H9 (cell line): ENCODE measurements around the gene MCRIP1. TPM values are rescaled to one million over a fixed set of nuclear protein-coding genes. Genes with fewer than 3 reads are reported as not detected.

Source experiments
- DNase-seq: peaks from one replicate; pipeline ENCODE4 v3.0.0-alpha.2; 2017
- H2AFZ ChIP-seq: one replicate; pipeline ENCODE4 v1.6.1; 2013; ENCODE audit warnings: mild to moderate bottlenecking, low read length, control low read depth, moderate library complexity
- H2AK5ac ChIP-seq: 2 replicates; pipeline ENCODE4 v1.6.1; 2013; ENCODE audit warnings: low read length, control low read depth, mixed read lengths; ENCODE audit not compliant: insufficient read length
- H2BK120ac ChIP-seq: one replicate; pipeline ENCODE4 v1.6.1; 2013; ENCODE audit warnings: low read depth, mild to moderate bottlenecking, low read length, control low read depth, inconsistent platforms; ENCODE audit not compliant: poor library complexity, severe bottlenecking
- H2BK12ac ChIP-seq: 2 replicates; pipeline ENCODE4 v1.6.1; 2013; ENCODE audit warnings: low read length, control low read depth, mixed read lengths, low read depth; ENCODE audit not compliant: insufficient read length
- H2BK15ac ChIP-seq: 2 replicates; pipeline ENCODE4 v1.6.1; 2013; ENCODE audit warnings: low read depth, low read length, control low read depth
- H2BK20ac ChIP-seq: one replicate; pipeline ENCODE4 v1.6.1; 2013; ENCODE audit warnings: low read depth, mild to moderate bottlenecking, low read length, control low read depth, inconsistent platforms; ENCODE audit not compliant: poor library complexity, severe bottlenecking
- H2BK5ac ChIP-seq: 2 replicates; pipeline ENCODE4 v1.6.1; 2013; ENCODE audit warnings: low read length, control low read depth, mixed read lengths; ENCODE audit not compliant: insufficient read length
- H3K14ac ChIP-seq: 2 replicates; pipeline ENCODE4 v1.6.1; 2013; ENCODE audit warnings: low read length, control low read depth; ENCODE audit not compliant: insufficient read depth
- H3K18ac ChIP-seq: 2 replicates; pipeline ENCODE4 v1.6.1; 2013; ENCODE audit warnings: low read depth, mild to moderate bottlenecking, mixed read lengths, low read length, control low read depth; ENCODE audit not compliant: insufficient read length
- H3K23ac ChIP-seq: 2 replicates; pipeline ENCODE4 v1.6.1; 2013; ENCODE audit warnings: low read length, control low read depth, mixed read lengths, low read depth; ENCODE audit not compliant: insufficient read length
- H3K23me2 ChIP-seq: 2 replicates; pipeline ENCODE4 v1.6.1; 2013; ENCODE audit warnings: low read depth, mild to moderate bottlenecking, mixed read lengths, low read length, control low read depth; ENCODE audit not compliant: insufficient read length, poor library complexity, severe bottlenecking
- H3K27ac ChIP-seq: 2 replicates; pipeline ENCODE4 v1.5.1; 2013; ENCODE audit warnings: low read length, control low read depth, mixed read lengths, low read depth; ENCODE audit not compliant: insufficient read length
- H3K27me3 ChIP-seq: 2 replicates; pipeline ENCODE4 v1.6.1; 2013; ENCODE audit warnings: low read length, control low read depth, inconsistent platforms; ENCODE audit not compliant: insufficient read depth
- H3K4ac ChIP-seq: 2 replicates; pipeline ENCODE4 v1.6.1; 2013; ENCODE audit warnings: low read depth, mild to moderate bottlenecking, control low read depth, inconsistent platforms, low read length, moderate library complexity
- H3K4me1 ChIP-seq: 2 replicates; pipeline ENCODE4 v1.6.1; 2013; ENCODE audit warnings: low read length, control low read depth, inconsistent platforms; ENCODE audit not compliant: insufficient read depth
- H3K4me2 ChIP-seq: 2 replicates; pipeline ENCODE4 v1.6.1; 2013; ENCODE audit warnings: low read length, control low read depth, mixed read lengths; ENCODE audit not compliant: insufficient read length, insufficient read depth
- H3K56ac ChIP-seq: 2 replicates; pipeline ENCODE4 v1.6.1; 2013; ENCODE audit warnings: low read depth, mild to moderate bottlenecking, mixed read lengths, low read length, control low read depth; ENCODE audit not compliant: insufficient read length
- H3K79me1 ChIP-seq: 2 replicates; pipeline ENCODE4 v1.6.1; 2013; ENCODE audit warnings: low read depth, mild to moderate bottlenecking, moderate library complexity, low read length, control low read depth, inconsistent platforms; ENCODE audit not compliant: insufficient read depth, poor library complexity, severe bottlenecking
- H3K79me2 ChIP-seq: 2 replicates; pipeline ENCODE4 v1.6.1; 2013; ENCODE audit warnings: low read length, control low read depth, inconsistent platforms; ENCODE audit not compliant: insufficient read depth
- H3K9ac ChIP-seq: 2 replicates; pipeline ENCODE4 v1.6.1; 2013; ENCODE audit warnings: low read length, control low read depth, mixed read lengths; ENCODE audit not compliant: insufficient read length; ENCODE audit errors: extremely low read depth
- H3K9me3 ChIP-seq: one replicate; pipeline ENCODE4 v1.6.1; 2013; ENCODE audit warnings: low read depth, low read length, inconsistent platforms; ENCODE audit not compliant: control insufficient read depth
- H3T11ph ChIP-seq: one replicate; pipeline ENCODE4 v1.6.1; 2013; ENCODE audit warnings: mild to moderate bottlenecking, low read length, control low read depth, inconsistent platforms
- H4K20me1 ChIP-seq: one replicate; pipeline ENCODE4 v1.6.1; 2013; ENCODE audit not compliant: control insufficient read depth, insufficient read length, insufficient read depth
- H4K5ac ChIP-seq: 2 replicates; pipeline ENCODE4 v1.6.1; 2013; ENCODE audit warnings: low read depth, mild to moderate bottlenecking, mixed read lengths, low read length, control low read depth; ENCODE audit not compliant: insufficient read length
- H4K8ac ChIP-seq: replicated peaks from 2 replicates; pipeline ENCODE4 v1.6.1; 2013; ENCODE audit warnings: low read length, control low read depth, mixed read lengths, low read depth; ENCODE audit not compliant: insufficient read length
- H4K91ac ChIP-seq: 2 replicates; pipeline ENCODE4 v1.6.1; 2013; ENCODE audit warnings: low read depth, mild to moderate bottlenecking, moderate library complexity, mixed read lengths, low read length, control low read depth; ENCODE audit not compliant: insufficient read length
- H3K27ac Mint-ChIP-seq, 3 experiments: 2 replicates in 2 of 3; 3 replicates in 1 of 3; pipeline ENCODE4 v1.8.0; 2020 to 2021; ENCODE audit warnings: mixed read lengths in 3 of 3, mild to moderate bottlenecking in 1 of 3, moderate library complexity in 1 of 3
- H3K27me3 Mint-ChIP-seq: 2 replicates; pipeline ENCODE4 v1.8.0; 2021; ENCODE audit warnings: low read depth, mild to moderate bottlenecking, moderate library complexity, mixed read lengths
- H3K36me3 Mint-ChIP-seq, 3 experiments: 2 replicates in 2 of 3; 3 replicates in 1 of 3; pipeline ENCODE4 v1.8.0; 2020 to 2021; ENCODE audit warnings: low read depth in 3 of 3, mixed read lengths in 3 of 3; ENCODE audit not compliant: insufficient read depth in 1 of 3
- H3K4me1 Mint-ChIP-seq, 2 experiments: 2 replicates each; pipeline ENCODE4 v1.8.0; 2020; ENCODE audit warnings: mixed read lengths in 2 of 2
- H3K4me3 Mint-ChIP-seq, 2 experiments: 2 replicates in 1 of 2; 3 replicates in 1 of 2; pipeline ENCODE4 v1.8.0; 2020 to 2021; ENCODE audit warnings: mild to moderate bottlenecking in 2 of 2, mixed read lengths in 2 of 2, moderate library complexity in 1 of 2
- H3K9me3 Mint-ChIP-seq, 2 experiments: 2 replicates in 1 of 2; 3 replicates in 1 of 2; pipeline ENCODE4 v1.8.0; 2020; ENCODE audit warnings: mild to moderate bottlenecking in 2 of 2, mixed read lengths in 2 of 2, moderate library complexity in 1 of 2
- CTCF ChIP-seq: fragments of 200-600 bp; sonication (generic); conservative IDR thresholded peaks from 3 replicates; pipeline ENCODE4 v1.8.0; 2021; ENCODE audit warnings: antibody characterized with exemption, mild to moderate bottlenecking
- WGBS: extraction: QIAGEN DNeasy Blood & Tissue Kit; methylation state at CpG from one replicate; pipeline ENCODE4 v1.1.7; 2013; ENCODE audit warnings: missing lambda C conversion rate, low lambda C conversion rate, mixed read lengths; ENCODE audit not compliant: insufficient read length; ENCODE audit errors: extremely low coverage; 5-methylcytosine and 5-hydroxymethylcytosine counted together
- total RNA-seq: library from RNA; stranded (reverse); gene quantifications from 2 replicates; pipeline ENCODE4 v1.2.1, GENCODE V29; 2021

Gene MCRIP1
- total RNA-seq, 1 experiment from 2014 or later = 118 TPM

GRCh38 chr17:81801327-81801726 lies 31.8 kb downstream of the MCRIP1 start:
- peaks cover 32% of the 10 kb centered on the region for H3K27me3 ChIP-seq
- no peak overlapping the region for H3K18ac ChIP-seq
- Mint-ChIP-seq H3K36me3 (peaks cover 0 to 3% (median 0%) of the 10 kb centered on the region in 3 experiments; a peak in 2 of 7 replicates), H3K27me3 (peaks cover 65% of the 10 kb centered on the region), H3K4me3 (no peak overlapping the region), H3K9me3 (peaks cover 10 to 17% of the 10 kb centered on the region in 2 experiments), H3K27ac (no peak overlapping the region), H3K4me1 (peaks cover 0 to 6% of the 10 kb centered on the region in 2 experiments; a peak in 1 of 4 replicates)
- H3T11ph ChIP-seq = no peak overlapping the region
- H3K27ac ChIP-seq = no peak overlapping the region
- H2AK5ac ChIP-seq = no peak overlapping the region
- no CpG with 5 or more reads among the region's 9 CpGs for WGBS
- no peak overlapping the region for H2BK120ac ChIP-seq
- H2AFZ ChIP-seq = no peak overlapping the region
- H4K8ac ChIP-seq = no peak overlapping the region
- peaks cover 6% of the 10 kb centered on the region for H3K23me2 ChIP-seq
- H3K4ac ChIP-seq = no peak overlapping the region
- no peak overlapping the region for H3K4me2 ChIP-seq
- no peaks in the 10 kb centered on the region for H4K20me1 ChIP-seq
- H2BK20ac ChIP-seq = no peak overlapping the region
- no peaks in the 10 kb centered on the region for H3K4me1 ChIP-seq
- H2BK15ac ChIP-seq = no peak overlapping the region
- H3K9ac ChIP-seq = no peak overlapping the region
- no peak overlapping the region for H3K23ac ChIP-seq
- no peaks in the 10 kb centered on the region for H3K9me3 ChIP-seq
- no peak for TF ChIP-seq CTCF
- no peak overlapping the region for H4K5ac ChIP-seq
- no peak overlapping the region for H4K91ac ChIP-seq
- H3K79me2 ChIP-seq = no peaks in the 10 kb centered on the region
- H3K56ac ChIP-seq = no peak overlapping the region
- no peak overlapping the region for H2BK5ac ChIP-seq
- H3K14ac ChIP-seq = no peak overlapping the region
- no peak overlapping the region for H2BK12ac ChIP-seq
- DNase-seq = no peak
- H3K79me1 ChIP-seq = no peaks in the 10 kb centered on the region
